HG02840 (cell line): ENCODE results near the gene DMRT3.
A peak's percentile ranks its signal among the peaks of the same experiment; 100 is the strongest.
"Not testable (repeated sequence)": the region's sequence is repeated elsewhere in the genome, so short reads cannot be mapped to it uniquely, and the experiment has no call there.

Experiments
- ATAC-seq: cut with Tn5 transposase; IDR thresholded peaks from one replicate; pipeline ENCODE4 v1.9.1; 2021; ENCODE audit warnings: mild to moderate bottlenecking, moderate library complexity, moderate number of reproducible peaks; ENCODE audit not compliant: unreplicated experiment, low FRiP score

DMRT3 gene

GRCh38 chr9:998299-999110 lies 22.1 kb downstream of the DMRT3 start:
- not testable (repeated sequence) for ATAC-seq

- ATAC-seq, result no peak
Measured at GRCh38 chr9:1001838-1002237, 25.4 kb downstream of the DMRT3 start.

- no peak for ATAC-seq
Measured at GRCh38 chr9:1002678-1003077, 26.2 kb downstream of the DMRT3 start.

GRCh38 chr9:1005043-1005667 lies 28.7 kb downstream of the DMRT3 start:
- no peak for ATAC-seq

- ATAC-seq, result no peak
Measured at GRCh38 chr9:1007312-1007711, 30.9 kb downstream of the DMRT3 start.

- no peak for ATAC-seq
Measured at GRCh38 chr9:1008216-1008615, 31.8 kb downstream of the DMRT3 start.

- ATAC-seq, result peak; percentile 97
Measured at GRCh38 chr9:1009101-1009707, 32.7 kb downstream of the DMRT3 start.

GRCh38 chr9:1013021-1013420 lies 36.6 kb downstream of the DMRT3 start:
- ATAC-seq, result no peak

- no peak for ATAC-seq
Measured at GRCh38 chr9:1014225-1014624, 37.8 kb downstream of the DMRT3 start.

GRCh38 chr9:1014640-1015039 lies 38.2 kb downstream of the DMRT3 start:
- ATAC-seq, result no peak

GRCh38 chr9:1018121-1018520 lies 41.7 kb downstream of the DMRT3 start:
- ATAC-seq, result no peak

GRCh38 chr9:1024112-1024511 lies 47.7 kb downstream of the DMRT3 start:
- no peak for ATAC-seq

- no peak for ATAC-seq
Measured at GRCh38 chr9:1025131-1025530, 48.7 kb downstream of the DMRT3 start.

GRCh38 chr9:1026219-1026618 lies 49.8 kb downstream of the DMRT3 start:
- ATAC-seq, result no peak

- no peak for ATAC-seq
Measured at GRCh38 chr9:1028501-1029190, 52.2 kb downstream of the DMRT3 start.

GRCh38 chr9:1031951-1032601 lies 55.6 kb downstream of the DMRT3 start:
- ATAC-seq, result no peak

GRCh38 chr9:1034271-1034670 lies 57.8 kb downstream of the DMRT3 start:
- no peak for ATAC-seq

- no peak for ATAC-seq
Measured at GRCh38 chr9:1039589-1039988, 63.1 kb downstream of the DMRT3 start.
